Measurements from ENCODE around the gene HOXB9. TPM values are rescaled to one million over a fixed set of nuclear protein-coding genes. Genes with fewer than 3 reads are reported as not detected.

The HOXB9 gene
- total and polyA plus RNA-seq, 2 donors (not counting 3 experiments of a cell fraction or from before 2014, with no cell fraction given): 0.79 to 1.1 TPM

GRCh38 chr17:48631693-48632578 is 5.8 kb upstream of the HOXB9 start:
- intact Hi-C loops (cut with micrococcal nuclease) (no loop called here), dilution Hi-C loops (cut with MboI; ENCODE audit: extremely low pct_ligation_motif_present, low sequenced_read_pairs) (no loop called here)
- H2AFZ ChIP-seq (ENCODE audit: low read depth, low read length): no peak overlapping the region
- TF ChIP-seq POLR2A (IDR thresholded peaks at IDR 0.05; ENCODE audit: low read depth, low read length): no peak
- no peak for TF ChIP-seq CTCF (IDR thresholded peaks at IDR 0.05; ENCODE audit: extremely low read depth in 1 of 2, insufficient read depth in 1 of 2, low read depth in 1 of 2, low read length in 2 of 2)
- no peaks in the 10 kb centered on the region for H3K9me3 ChIP-seq (replicated peaks; ENCODE audit: control insufficient read depth, insufficient read depth, low read length)
- no peak overlapping the region for H3K4me3 ChIP-seq (replicated peaks in 1 of 3; ENCODE audit: insufficient read depth in 1 of 3, low read depth in 1 of 3, low read length in 3 of 3)
- H3K9ac ChIP-seq (replicated peaks; ENCODE audit: extremely low read depth, insufficient read depth, low read length): no peak overlapping the region
- no TSS peak for BruUV-seq (replicated peaks)
- H3K27ac ChIP-seq (ENCODE audit: insufficient read depth, low read depth, low read length): no peak overlapping the region
- H3K4me2 ChIP-seq (ENCODE audit: insufficient read depth, low read length): no peak overlapping the region
- ChIA-PET POLR2A (no interaction called here), CTCF (interaction anchor here (1.0 to 1.9 kb wide), 3 partner anchors 9 to 12 kb away, joined by 3 to 6 read pairs (median 3); no protein-coding TSS in a partner anchor)
- DNase-seq (ENCODE audit: low read depth, low spot score) (no peak), FAIRE-seq (no peak)
- no peaks in the 10 kb centered on the region for H3K4me1 ChIP-seq (ENCODE audit: control insufficient read depth, extremely low read depth, insufficient read depth, low read length)
- no peaks in the 10 kb centered on the region for H4K20me1 ChIP-seq (replicated peaks; ENCODE audit: control insufficient read depth, extremely low read depth, insufficient read depth, low read length)
- H3K79me2 ChIP-seq (ENCODE audit: control insufficient read depth, insufficient read depth, low read length): no peaks in the 10 kb centered on the region
- H3K36me3 ChIP-seq (ENCODE audit: control insufficient read depth in 2 of 2, extremely low read depth in 1 of 2, insufficient read depth in 2 of 2, low read length in 2 of 2): no peaks in the 10 kb centered on the region
- no peaks in the 10 kb centered on the region for H3K9me1 ChIP-seq (replicated peaks; ENCODE audit: control insufficient read depth, extremely low read depth, insufficient read depth, low read length)
- peaks cover 72 to 89% of the 10 kb centered on the region in 2 experiments for H3K27me3 ChIP-seq (ENCODE audit: control insufficient read depth in 2 of 2, insufficient read depth in 2 of 2, low read length in 2 of 2)

GRCh38 chr17:48630925-48631692 is 5.0 kb upstream of the HOXB9 start:
- CTCF ChIA-PET: interaction anchor here (1.9 kb wide), 1 partner anchor 10 kb away, joined by 6 read pairs; no protein-coding TSS in a partner anchor
- dilution Hi-C loops (cut with MboI; ENCODE audit: extremely low pct_ligation_motif_present, low sequenced_read_pairs): no loop called here
- no peaks in the 10 kb centered on the region for H4K20me1 ChIP-seq (replicated peaks; ENCODE audit: control insufficient read depth, extremely low read depth, insufficient read depth, low read length)
- TF ChIP-seq, protein P1, sequence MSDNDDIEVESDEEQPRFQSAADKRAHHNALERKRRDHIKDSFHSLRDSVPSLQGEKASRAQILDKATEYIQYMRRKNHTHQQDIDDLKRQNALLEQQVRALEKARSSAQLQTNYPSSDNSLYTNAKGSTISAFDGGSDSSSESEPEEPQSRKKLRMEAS (IDR thresholded peaks at IDR 0.05; ENCODE audit: insufficient read depth, insufficient read length): no peak
- TF ChIP-seq FOS (IDR thresholded peaks at IDR 0.05; ENCODE audit: borderline replicate concordance, insufficient read depth, low read length) (no peak), GATA2 (IDR thresholded peaks at IDR 0.05; ENCODE audit: insufficient read depth, insufficient read length, low read depth, low read length) (no peak), POLR2A (IDR thresholded peaks at IDR 0.05; ENCODE audit: low read depth, low read length) (no peak), EZH2 (IDR thresholded peaks at IDR 0.05; ENCODE audit: borderline replicate concordance, low read depth, low read length, severe bottlenecking) (no peak), POLR2AphosphoS5 (IDR thresholded peaks at IDR 0.05; ENCODE audit: insufficient read depth, low read depth, low read length) (no peak), JUN (IDR thresholded peaks at IDR 0.05; ENCODE audit: borderline replicate concordance, insufficient read depth, insufficient read length, low read depth) (no peak), CTCF (IDR thresholded peaks at IDR 0.05; ENCODE audit: extremely low read depth in 1 of 2, insufficient read depth in 1 of 2, low read depth in 1 of 2, low read length in 2 of 2) (no peak), MYC (IDR thresholded peaks at IDR 0.05; ENCODE audit: low read depth, low read length) (no peak)
- no TSS peak for BruUV-seq (replicated peaks)
- H3K9me1 ChIP-seq (replicated peaks; ENCODE audit: control insufficient read depth, extremely low read depth, insufficient read depth, low read length): no peaks in the 10 kb centered on the region
- FAIRE-seq (no peak), DNase-seq (ENCODE audit: low read depth, low spot score) (no peak)
- intact Hi-C loops (cut with micrococcal nuclease): no loop called here
- no peaks in the 10 kb centered on the region for H3K36me3 ChIP-seq (ENCODE audit: control insufficient read depth in 2 of 2, extremely low read depth in 1 of 2, insufficient read depth in 2 of 2, low read length in 2 of 2)
- H2AFZ ChIP-seq (ENCODE audit: low read depth, low read length): no peak overlapping the region
- no peak overlapping the region for H3K9ac ChIP-seq (replicated peaks; ENCODE audit: extremely low read depth, insufficient read depth, low read length)
- H3K79me2 ChIP-seq (ENCODE audit: control insufficient read depth, insufficient read depth, low read length): no peaks in the 10 kb centered on the region
- no peaks in the 10 kb centered on the region for H3K4me1 ChIP-seq (ENCODE audit: control insufficient read depth, extremely low read depth, insufficient read depth, low read length)
- H3K27me3 ChIP-seq (ENCODE audit: control insufficient read depth in 2 of 2, insufficient read depth in 2 of 2, low read length in 2 of 2): peaks cover 73 to 94% of the 10 kb centered on the region in 2 experiments
- H3K9me3 ChIP-seq (replicated peaks; ENCODE audit: control insufficient read depth, insufficient read depth, low read length): no peaks in the 10 kb centered on the region
- POLR2A ChIA-PET: no interaction called here
- H3K4me2 ChIP-seq (ENCODE audit: insufficient read depth, low read length): no peak overlapping the region
- H3K27ac ChIP-seq (ENCODE audit: insufficient read depth, low read depth, low read length): no peak overlapping the region
- H3K4me3 ChIP-seq (replicated peaks in 1 of 3; ENCODE audit: insufficient read depth in 1 of 3, low read depth in 1 of 3, low read length in 3 of 3): no peak overlapping the region

All from endothelial cell of umbilical vein (primary cell).